Fibroblast of peridontal ligament (primary cell): Measurements from ENCODE around the gene CXCL14.

Experiments used
- DNase-seq: peaks from one replicate; pipeline ENCODE4 v3.0.0-alpha.2; 2010; ENCODE audit errors: extremely low read depth

The CXCL14 gene

DNA sequence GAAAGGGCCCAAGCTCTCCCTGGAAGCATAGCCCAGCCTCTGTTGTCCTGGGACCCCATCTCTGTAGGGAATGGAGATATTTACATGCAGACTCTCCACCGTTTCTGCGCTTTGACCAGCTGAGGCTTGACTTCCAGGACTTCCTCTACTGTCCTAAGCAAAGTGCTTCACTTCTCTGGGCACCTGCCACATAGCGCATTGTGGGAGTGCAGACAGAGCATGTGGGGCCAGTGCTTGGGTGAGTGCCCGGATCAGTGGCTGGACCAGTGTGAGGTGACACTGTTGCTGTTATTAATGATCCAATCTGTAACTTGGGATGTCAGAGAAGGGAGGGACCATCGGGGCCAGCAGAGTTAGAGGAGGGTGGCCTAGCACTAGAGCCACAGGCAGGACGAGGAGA is 10.5 kb downstream of the CXCL14 start:
- DNase-seq = no peak

DNA sequence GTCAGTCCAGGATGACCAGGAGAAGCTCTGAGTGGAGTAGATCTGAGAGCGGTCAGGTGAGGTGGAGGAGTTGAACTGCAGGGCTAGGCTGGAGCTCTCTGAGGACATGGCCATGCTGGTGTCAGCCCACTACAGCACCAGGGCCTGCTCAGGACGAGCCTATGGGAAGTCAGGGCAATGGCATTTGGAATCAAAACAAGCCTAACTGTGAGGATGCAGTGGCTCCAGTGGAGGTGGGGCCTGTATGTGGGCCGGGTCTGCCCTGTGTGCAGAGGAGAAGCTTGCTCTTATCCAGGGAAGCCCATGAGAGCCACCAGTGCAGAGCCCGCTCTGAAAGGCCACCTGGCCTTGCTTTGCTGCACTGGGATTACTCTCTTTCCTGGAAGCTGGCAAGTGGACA is 11.1 kb downstream of the CXCL14 start:
- no peak for DNase-seq

DNA sequence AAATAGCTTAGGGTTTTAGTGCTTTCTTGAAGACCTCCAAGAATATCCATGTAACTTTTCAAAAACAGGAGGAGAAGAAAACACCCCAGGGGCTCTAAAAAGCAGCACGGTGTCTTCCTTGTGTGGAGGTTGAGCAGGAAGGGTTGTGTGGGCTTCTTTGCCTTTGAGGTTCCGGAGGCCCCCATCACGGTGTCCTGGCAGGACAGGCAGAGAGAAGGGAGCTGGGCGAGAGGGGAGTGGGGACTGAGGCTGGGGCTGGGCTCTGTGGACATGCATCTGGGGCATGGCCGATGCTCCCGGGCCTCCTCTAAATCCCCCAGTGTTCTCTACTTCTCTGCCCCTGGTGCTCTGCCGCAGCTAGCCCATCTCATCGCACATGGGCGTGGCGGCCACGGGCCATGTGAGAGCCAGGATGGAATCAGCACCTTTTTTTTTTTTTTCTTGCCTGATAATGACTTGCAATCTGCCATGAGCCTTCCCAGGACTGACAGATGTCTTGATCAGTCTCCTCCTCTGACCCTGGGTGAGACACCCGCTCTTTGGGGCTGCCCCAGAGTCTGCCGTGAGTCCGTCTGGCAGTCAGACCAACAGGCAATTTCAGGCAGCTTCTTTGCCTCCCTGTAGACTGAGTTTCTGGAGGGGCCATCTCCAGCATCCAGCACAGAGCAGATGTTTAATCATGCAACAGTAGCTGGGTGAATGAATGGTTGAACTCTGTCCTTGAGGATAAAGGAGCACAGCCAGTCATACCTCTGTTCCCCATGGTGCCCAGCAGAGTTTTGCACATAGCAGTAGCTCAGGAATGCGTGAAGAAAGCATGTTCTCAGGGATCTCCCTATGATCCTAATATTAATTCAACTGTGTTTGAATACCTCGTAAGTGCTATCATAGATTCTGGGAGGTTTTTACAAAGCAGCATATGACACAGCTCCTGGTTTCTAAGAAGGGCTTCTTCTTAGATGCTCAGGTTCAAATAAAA is 12.1 kb downstream of the CXCL14 start:
- no peak for DNase-seq

DNA sequence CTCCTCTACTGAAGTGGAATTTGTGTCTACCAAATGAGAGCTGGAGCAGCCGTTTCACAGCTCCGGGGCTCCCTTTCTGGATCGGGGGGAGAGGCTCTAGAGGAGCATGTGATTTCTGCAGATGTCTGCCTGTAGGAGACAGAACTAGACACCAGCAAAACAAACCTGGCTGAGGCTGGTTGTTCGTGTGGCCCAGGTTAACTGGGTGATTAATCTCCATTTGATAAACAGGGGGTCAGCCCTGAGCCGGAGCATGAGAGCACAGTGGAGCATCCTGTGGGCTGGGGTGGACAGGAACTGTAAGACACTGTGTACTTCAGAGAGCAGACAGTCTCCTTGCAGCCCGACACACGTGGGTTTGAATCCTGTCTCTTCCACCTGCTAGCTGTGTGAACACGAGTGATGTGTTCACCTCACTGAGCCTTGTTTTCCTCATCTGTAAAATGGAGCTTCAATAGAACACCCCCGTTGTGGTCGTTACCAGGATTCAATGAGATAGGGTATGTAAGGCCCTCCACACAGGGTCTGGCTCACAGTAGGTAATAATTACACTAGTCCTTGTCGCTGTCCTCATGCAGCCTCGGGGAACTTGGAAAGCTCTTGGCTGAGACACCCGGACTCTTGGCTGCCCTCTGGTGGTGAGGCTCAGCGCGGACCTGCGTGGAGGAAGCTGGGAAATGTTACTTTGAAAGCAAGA is 12.9 kb downstream of the CXCL14 start:
- peak; percentile 48 for DNase-seq

DNA sequence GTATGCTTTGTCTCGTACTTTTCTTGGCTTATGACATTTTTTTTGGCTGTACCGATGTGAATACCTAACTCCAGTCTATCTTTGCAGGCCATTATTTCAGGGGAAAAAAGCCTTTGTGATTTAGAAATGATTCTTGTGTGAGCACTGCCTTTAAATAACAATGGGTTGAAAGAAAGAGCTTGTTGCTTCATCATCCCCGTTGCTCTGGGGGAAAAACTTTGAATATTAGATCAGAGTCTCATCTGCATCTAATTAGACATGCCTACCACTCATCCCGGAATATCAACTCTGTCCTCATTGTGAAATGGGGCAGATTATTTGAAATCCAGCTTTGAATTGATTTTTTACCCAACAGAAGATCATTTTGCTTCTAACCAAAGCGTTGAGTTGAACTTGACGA is 13.5 kb downstream of the CXCL14 start:
- DNase-seq = no peak

DNA sequence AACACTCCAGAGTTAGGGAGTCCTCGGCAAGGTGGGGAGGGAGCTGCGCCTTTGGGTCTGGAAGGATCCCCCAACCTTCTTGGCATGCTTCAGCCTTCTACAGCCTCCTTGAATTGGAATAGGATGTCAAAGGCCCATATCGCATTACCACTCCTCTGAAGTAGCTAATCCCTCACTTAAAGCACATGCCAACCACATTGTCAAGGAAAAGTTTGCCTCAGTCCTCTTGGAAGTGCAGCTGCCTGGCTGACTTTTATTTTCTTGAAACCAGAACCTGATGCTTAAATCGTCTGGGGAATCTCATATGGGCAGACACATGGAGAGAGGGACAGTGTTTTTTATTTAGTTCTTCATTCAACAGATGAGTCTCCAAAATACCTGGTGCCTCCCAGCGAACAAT is 14.5 kb downstream of the CXCL14 start:
- DNase-seq = no peak

DNA sequence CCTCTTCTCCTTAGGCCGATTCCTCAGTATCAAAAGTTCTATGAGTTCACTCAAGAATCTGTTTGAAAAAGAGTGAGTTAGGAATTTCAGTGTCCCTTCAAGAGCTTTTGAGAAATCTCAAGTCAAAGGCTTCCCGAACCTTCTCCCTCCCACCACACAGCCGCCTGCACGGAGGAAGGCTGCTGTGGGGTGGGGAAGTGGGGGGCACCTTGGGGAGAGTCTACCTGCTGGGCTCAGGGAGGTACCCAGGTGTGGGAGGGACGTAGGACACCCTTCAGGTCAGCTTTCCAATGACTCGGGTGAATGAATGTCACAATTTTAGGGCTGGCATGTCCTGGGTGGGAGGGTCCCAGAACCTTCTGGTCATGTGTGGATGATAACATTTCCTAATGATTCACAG is 17.5 kb downstream of the CXCL14 start:
- no peak for DNase-seq

DNA sequence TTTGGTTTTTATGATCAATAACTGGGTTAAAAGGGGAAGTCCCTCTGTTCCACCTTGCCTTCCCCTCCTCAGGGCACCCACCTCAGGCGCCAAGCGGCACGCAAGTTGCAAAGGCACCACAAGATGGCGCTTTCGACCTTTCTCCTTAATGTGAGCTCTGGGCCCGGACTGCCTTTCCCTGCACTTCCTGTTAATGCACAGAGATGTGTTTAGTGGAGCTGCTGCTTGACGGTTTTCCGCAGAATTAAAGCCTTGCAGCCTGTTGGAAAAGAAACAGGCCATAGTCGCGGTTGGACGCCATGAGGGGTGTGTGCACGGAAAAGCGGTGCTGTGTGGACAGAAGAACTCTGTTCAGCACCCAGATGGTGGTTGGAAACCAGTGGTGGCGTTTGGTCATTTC is 17.9 kb downstream of the CXCL14 start:
- DNase-seq = peak; percentile 77

DNA sequence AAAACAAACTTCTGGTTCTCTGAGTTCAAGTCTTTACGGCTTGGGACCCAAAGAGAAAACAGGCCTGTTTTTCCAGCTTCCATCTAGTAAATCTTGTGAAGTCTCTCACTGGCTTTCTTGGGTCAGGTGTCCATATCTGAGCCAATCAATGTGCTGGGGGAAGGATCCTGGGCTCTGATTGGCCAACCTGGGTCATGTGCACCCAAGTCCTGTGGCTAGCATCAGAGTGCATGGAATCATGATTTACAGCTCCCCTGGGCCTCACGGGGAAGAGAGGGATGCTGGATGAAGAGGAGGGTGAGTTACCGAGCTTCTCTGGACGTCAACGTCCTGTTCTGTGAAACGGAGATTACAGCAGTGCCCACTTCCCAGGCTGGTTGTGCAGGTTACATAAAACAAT is 19.4 kb downstream of the CXCL14 start:
- no peak for DNase-seq

DNA sequence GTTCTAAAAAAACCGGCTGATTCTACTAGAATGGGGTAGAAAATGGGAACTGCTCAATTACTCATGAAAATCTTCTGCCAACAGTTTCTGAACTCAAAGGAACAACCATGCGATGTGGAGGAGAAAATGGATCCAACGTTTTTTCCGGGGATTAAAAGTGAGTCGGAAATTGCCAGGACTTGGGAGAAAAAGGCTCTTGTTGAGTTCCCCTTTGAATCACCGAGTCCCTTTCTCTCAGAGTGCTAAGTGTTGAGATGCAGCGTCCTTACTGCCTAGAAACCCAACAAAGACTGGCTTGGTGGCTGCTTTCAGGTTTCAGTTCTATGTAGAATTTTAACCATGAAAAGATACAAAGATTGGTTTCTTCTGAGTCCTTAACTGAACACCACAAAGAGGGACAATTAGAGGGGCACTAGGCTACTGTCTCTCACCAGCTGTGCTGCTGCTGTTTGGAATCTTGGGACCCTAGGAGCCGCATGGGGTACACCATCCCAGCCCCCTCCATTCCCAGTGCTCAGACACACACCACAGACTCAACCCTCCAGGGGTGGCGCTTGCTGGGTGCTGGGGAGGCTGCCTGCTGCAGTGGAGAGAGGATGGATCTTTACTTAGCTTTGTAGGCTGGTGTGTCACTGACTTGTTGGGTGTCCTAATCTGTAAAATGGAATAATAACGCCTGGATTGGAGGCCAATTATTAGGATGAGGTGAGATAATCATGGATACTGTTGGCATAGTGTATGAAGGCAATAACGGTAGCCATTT is 21.5 kb downstream of the CXCL14 start:
- DNase-seq = no peak

DNA sequence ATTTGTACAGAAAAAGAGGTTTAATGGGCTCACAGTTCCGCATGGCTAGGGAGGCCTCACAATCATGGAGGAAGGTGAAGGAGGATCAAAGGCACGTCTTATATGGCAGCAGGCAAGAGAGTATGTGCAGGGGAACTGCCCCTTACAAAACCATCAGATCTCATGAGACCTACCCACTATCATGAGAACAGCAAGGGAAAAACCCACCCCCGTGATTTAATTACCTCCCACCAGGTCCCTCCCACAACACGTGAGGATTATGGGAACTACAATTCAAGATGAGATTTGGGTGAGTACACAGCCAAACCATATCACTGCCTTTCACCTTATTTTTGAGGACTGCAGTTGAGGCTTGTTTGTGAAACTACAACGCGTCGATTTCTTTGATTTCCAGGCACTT is 22.2 kb downstream of the CXCL14 start:
- no peak for DNase-seq

DNA sequence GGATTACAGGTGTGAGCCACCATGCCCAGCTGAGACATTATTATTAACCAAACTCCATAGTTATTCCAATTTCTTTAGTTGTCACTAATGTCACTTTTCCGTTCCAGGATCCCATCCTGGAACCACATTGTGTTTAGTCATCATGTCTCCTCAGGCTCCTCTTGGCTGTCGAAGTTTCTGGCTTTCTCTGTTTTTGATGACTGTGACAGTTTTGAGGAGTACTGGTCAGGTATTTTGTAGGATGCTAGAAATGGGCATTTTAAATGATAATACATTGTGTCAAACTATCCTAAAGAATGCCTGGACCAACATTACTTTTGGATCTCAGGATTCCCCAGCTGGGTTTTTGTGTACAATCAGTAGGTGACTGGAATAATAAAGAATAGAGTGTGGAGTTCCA is 23.3 kb downstream of the CXCL14 start:
- no peak for DNase-seq

DNA sequence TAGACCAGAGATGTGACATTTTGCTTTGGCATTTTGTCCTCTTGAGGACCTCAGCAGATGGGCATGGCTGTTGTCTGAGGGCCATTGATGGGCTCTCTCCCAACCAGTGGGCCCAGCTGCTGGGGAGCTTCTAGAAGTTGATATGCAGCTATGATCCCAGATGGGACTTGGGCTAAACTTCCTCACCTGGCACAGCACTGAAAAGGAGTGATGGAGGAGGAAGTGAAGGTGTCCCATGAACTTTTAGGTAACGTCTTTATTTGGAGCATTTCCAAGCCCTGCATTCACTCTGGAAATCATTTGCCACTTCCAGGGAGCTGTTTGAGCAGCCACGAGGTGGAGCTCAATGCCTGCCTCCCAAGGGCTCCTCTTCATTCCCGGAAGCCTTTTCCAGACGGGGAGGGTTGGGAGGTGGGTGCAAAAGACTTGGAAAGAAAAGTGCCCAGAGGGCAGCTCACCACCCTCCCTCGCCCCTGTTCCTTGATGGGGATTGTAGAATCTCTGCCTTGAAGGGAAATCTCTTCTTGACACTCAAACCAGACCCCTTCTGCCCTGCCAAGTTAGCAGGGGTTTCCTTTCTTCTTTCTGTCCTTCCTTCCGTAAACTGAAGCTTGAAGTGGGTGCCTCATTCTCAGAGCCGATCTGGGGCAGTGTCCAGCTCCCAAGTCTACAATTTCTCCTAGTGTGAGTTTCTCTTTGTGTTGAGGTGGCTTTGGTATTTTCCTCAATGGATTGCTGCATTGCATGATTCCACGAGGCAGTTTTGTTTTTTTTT is 24.9 kb downstream of the CXCL14 start:
- no peak for DNase-seq

DNA sequence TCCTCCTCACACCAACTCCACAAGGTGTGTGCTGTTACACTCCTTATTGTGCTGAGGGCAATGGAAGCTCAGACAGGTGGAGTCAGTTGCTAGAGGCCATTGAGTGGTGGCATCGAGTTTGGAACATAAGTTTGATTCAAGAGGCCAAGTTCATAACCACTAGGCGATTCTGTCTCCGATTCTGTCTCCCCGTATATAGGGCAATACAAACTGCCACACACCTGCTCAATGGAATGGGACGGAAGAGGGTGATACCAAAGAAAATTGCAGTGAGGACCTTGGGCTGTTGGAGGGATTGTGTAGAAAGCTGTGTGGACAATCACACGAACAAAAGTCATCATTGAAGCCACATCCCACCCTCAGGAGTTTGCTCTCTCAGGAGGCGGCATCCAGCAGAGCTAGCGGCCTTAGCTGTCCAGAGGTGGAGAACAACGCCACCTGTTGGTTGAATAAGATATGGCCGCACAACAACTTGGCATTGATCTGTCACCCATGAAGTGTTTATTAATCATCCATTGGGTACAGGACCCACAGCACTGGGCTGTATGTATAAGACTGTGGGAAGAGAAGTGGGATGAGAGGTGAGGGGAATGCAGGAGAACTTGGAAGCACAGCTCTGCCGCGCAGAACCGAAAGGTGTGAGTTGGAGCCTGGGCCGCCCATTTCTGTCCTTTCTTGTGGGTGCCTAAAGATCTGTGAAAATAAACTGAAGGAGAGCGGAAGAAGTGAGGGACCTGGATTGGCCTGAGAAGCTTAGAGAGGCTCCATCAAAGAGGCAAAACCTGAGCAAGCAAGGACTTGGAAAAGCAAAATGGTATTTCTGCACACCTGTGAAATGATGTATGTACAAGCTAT is 27.0 kb downstream of the CXCL14 start:
- peak; percentile 84 for DNase-seq

DNA sequence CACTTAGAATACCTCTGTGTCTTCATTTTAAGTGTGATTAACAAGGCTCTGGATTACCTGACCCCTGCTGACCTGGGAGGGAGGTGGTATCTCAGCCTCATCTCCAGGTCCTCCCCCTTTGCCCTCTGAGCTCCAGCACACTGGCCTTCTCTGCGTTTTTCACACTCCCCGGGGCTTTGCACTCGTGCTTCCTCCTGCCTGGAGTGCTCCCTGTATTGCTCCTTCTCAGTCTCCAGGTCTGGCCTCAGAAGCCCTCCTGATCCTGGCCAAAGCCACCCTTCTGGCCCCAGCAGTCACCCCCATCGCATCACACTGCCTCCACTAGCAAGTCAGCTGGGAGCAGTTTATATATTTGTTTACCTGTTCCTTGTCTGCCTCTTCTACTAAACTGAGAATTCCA is 29.4 kb downstream of the CXCL14 start:
- DNase-seq = no peak

DNA sequence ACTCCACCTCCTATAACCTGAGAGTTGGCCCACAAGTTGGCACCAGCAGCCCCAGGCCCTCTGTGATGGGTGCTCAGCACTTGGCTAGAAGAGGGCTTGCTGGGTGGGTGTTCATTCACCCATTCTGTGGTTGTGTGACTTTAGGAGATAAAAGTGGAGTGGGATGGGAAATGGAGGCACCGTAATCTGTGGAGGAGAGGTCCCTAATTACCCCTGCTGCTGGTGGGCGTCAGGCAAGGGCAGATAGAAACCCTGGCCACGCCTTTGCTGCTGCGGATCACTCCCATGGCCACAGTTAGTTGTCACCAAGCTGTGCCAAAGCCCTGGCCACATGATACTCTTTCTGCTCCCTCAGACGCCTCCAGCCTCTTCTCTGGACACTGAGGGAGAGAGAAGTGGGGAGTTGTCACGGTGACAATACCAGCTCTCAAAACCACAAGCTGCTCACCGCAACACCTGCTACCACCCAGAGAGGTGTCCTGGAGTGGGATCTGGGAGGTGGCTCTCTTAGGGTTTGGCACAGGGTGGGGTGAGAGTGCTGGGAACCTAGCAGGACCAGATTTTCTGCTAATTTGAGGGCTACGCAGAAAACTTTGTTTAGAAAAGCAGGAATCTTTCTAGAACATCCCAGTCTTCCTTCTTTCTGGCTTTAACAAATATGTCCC is 31.1 kb downstream of the CXCL14 start:
- DNase-seq = no peak

DNA sequence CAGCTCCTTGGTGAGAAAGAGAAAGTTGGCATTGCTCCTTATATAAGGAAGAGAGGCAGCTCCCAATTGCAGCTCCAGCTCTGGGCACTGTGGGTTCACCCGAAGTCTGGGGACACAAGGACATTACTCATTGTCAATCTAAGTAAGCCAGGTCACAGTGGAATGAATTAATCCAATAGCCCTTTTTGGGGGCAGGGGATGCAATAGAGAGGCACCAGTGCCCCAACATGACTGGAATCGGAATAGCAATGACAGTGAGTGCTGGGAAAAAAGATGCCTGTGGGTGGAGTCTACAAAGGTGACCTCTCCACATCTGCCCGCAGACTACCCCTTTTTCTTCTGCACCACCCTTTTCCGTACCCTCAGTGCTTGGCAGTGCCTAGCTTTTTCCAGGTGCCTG is 31.9 kb downstream of the CXCL14 start:
- DNase-seq = no peak

DNA sequence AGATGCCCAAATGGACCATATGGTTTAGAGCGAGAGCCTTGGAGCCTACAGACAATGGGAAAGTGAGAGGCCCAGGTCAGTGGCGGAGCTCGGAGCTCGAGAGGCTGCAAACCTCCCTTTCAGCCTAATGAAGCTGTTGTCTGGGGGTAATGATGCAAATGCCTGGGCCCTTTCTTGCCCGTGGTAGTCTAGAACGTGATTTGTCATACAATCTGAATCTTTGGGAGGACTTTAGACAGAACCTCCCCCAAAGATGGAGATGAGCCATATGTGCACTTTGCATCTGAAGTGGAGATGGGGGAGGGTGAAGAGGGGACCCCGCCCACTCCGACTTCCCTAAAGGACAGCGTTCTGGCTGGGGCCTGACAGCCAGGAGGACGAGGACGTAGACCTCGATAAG is 32.7 kb downstream of the CXCL14 start:
- DNase-seq = no peak

DNA sequence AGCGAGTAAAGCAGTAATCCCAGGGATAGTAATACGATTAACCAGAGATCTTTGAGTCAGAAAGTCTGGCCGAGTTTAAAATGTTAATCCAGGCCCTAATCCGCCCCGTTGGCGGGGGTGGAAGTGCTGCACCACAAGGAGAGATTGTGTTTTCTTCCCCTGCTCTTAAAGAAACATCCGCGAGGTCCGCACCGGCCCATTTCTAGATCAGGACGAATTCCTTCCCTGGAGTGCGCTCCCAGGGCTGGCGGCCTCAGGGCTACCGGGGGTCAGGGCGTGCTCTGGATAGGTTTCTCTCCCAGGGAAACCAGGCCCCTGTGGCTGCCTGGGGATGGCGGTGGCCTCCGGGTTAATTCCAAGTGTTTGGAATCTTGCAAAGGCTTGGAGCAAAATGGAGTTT is 33.7 kb downstream of the CXCL14 start:
- DNase-seq = no peak
